ENCODE data around the gene VWA2. TPM values are rescaled to one million over a fixed set of nuclear protein-coding genes. Genes with fewer than 3 reads are reported as not detected.

The VWA2 gene
- total RNA-seq, 4 donors from 2014 or later: 0.19 TPM; not detected in 3

- TF ChIP-seq CTCF (IDR thresholded peaks at IDR 0.05; ENCODE audit: low read depth): no peak
Measured at GRCh38 chr10:114327537-114328440, 88.7 kb downstream of the VWA2 start.

- TF ChIP-seq CTCF (IDR thresholded peaks at IDR 0.05; ENCODE audit: low read depth): no peak
Measured at GRCh38 chr10:114328441-114328812, 89.4 kb downstream of the VWA2 start.

GRCh38 chr10:114328874-114329273 is 89.8 kb downstream of the VWA2 start:
- no peak for TF ChIP-seq CTCF (IDR thresholded peaks at IDR 0.05; ENCODE audit: low read depth)

GRCh38 chr10:114329634-114330365 is 90.7 kb downstream of the VWA2 start:
- no peak for TF ChIP-seq CTCF (IDR thresholded peaks at IDR 0.05; ENCODE audit: low read depth)

- no peak for TF ChIP-seq CTCF (IDR thresholded peaks at IDR 0.05; ENCODE audit: low read depth)
Measured at GRCh38 chr10:114332301-114333192, 93.5 kb downstream of the VWA2 start.

GRCh38 chr10:114334301-114334700 is 95.2 kb downstream of the VWA2 start:
- TF ChIP-seq CTCF (IDR thresholded peaks at IDR 0.05; ENCODE audit: low read depth): no peak
